Activated CD4-positive, alpha-beta T cell treated with anti-CD3 and anti-CD28 coated beads, Interleukin-2, Interleukin-6, amounts not matched to agents 100 ng/mL and 50 ng/mL, durations not matched to agents 16 hours and 8 hours (primary cell): Measurements from ENCODE around the gene IMP3.
"Not testable (repeated sequence)": the region's sequence is repeated elsewhere in the genome, so short reads cannot be mapped to it uniquely, and the experiment has no call there.

Source experiments
- DNase-seq: peaks from one replicate; pipeline ENCODE4 v3.0.0-alpha.2; 2020

The IMP3 gene, protein sequence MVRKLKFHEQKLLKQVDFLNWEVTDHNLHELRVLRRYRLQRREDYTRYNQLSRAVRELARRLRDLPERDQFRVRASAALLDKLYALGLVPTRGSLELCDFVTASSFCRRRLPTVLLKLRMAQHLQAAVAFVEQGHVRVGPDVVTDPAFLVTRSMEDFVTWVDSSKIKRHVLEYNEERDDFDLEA

DNA sequence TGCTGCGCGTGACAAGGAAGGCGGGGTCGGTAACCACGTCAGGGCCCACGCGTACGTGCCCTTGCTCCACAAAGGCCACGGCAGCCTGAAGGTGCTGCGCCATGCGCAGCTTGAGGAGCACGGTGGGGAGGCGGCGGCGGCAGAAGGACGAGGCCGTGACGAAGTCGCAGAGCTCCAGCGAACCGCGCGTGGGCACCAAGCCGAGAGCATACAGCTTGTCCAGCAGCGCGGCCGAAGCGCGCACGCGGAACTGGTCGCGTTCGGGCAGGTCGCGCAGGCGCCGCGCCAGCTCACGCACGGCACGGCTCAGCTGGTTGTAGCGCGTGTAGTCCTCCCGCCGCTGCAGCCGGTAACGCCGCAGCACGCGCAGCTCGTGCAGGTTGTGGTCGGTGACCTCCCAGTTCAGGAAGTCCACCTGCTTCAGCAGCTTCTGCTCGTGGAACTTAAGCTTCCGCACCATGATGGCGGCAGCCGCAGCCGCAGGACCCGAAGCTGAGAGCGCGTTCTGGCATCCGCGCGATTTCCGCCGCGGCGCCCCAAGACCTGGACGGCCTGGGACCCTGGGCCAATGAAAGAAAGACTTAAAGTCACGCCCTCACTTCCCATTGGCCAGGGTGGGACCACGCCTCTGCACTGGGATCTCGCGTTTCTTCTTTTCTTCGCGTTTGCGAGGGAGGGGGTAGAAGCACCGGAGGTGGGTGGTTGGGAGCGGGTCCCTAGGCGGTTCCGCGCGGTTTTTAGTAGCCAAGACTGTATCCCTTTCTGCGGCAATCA lies at the start of gene IMP3:
Gene IMP3, minus strand, starts transcription at position 516 of the 774 bp plus-strand sequence. Its CDS starts 56 bp downstream, at position 460.
- DNase-seq, result peak; percentile 98

DNA sequence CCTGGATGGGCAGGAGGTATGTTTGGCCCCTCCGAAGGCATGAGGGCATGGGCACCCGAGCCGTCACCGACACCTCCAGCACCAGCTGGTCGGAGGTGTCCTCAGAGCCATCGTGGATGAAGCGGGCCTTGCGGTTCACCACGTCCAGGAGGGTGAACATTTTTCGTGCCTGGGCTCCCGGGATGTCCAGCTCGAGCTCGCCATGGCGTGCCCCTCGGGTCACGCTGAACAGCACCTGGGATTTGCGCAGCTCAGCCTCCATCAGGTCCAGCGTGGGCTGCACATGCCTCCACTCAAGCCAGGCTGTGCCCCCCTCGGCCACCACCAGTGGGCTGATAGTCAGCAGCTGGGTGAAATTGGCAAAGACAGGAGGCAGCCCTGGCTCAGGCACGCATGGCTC lies 49.4 kb upstream of the IMP3 start:
- DNase-seq, result not testable (repeated sequence)

GRCh38 chr15:75688831-75689230 lies 48.8 kb upstream of the IMP3 start:
- no peak for DNase-seq

DNA sequence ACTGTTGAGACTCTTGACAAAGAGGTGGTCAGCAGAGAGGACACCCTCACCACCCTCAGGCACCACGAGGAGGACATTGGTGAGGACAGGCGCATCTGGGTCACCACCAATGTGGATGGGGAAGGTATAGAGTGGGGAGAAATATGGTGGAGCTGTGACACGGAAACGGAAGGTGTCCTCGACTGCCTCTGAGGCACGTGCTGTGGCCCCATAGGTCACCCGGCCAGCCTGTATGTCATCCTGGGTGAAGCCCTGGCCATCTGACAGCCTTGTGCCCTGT lies 48.2 kb upstream of the IMP3 start:
- DNase-seq, result no peak

DNA sequence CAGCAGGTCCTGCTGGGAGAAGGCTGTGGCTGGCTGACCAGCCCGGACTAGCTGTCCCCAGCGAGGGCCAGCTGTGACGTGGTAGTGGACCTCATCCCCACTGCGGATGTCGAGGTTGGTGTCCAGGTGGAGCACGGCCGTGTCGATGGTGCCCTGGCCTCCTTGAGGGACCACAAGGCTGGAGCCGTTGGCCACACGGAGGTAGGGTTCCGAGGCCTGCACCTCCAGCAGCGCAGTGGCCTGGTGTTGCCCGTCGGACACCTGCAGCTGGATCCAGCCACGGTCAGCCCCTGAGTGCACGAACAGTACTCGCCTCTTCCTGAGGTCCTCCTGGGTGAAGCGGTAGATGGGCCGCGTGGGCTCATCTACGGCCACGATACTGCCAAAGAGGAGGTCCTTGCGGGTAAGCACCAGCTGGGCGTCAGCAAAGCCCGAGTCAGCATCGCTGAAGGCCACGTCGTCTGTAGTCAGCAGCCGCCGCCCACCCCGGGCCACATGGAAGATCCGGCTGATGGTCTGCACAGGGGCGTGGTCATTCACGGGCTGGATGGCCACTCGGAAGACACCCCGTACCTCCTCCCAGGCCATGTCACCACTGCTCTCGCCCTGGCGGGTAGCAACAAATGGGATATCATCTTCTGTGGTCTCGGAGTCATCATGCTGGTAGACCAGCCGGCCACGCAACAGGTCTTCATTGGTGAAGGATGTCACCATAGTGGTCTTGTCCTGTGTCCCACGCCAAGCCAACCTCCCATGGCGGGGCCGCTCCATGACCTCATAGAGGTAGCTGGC lies 47.7 kb upstream of the IMP3 start:
- DNase-seq, result no peak

GRCh38 chr15:75686212-75686642 lies 46.2 kb upstream of the IMP3 start:
- DNase-seq, result peak; percentile 88

DNA sequence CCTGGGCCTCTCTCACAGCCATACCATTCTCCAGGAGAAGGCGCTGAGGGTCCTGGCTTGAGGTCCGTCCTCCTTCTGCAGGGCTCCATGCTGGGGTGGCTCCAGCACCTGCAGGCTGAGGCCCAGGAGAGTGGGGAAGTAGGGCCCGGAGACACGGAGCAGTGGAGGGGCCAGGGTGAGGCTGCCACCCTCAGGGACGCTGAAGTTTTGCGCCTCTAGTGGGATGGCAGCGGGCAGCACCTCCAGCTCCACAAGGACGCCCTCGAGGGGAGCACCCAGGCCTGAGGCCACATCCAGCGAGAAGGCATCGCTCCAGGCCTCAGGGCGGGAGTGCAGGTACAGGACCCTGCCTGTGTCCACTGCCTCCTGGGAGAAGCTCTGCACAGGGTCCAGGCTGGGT lies 45.2 kb upstream of the IMP3 start:
- DNase-seq, result no peak

GRCh38 chr15:75684648-75685047 lies 44.6 kb upstream of the IMP3 start:
- DNase-seq, result no peak

DNA sequence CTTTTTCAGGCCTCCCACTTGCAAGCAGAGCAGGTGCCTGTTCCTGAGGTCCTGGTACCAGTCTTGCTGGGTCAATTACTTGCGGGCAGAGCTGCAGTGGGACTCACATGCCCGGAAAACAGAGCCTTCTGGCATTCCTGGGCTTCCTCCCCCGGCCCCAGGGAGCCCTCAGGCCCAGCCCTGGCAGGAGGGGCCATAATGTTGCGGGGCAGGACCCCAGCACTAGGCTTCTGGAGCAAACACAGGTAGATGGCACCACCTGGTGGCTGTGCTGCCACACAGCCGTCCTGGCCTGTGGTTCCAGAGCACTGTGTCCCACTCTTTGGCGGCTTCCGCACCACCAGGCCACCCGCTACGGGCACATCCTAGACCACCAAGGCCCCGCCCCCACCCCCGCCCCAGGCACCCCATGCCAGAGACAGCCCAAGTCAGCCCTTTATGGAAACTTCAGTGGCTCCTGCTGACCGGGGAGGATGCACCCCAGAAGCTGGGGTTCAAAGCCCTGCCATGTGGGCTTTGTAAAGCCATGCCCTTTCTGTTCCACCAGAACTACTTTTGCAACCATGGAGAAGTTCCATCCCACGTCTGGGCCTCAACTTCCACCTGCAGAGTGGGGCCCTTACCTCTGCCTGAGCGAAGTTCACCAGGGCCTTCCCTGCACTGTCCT lies 43.8 kb upstream of the IMP3 start:
- peak; percentile 76 for DNase-seq

- no peak for DNase-seq
Observed at GRCh38 chr15:75682181-75683135, 42.4 kb upstream of the IMP3 start.

DNA sequence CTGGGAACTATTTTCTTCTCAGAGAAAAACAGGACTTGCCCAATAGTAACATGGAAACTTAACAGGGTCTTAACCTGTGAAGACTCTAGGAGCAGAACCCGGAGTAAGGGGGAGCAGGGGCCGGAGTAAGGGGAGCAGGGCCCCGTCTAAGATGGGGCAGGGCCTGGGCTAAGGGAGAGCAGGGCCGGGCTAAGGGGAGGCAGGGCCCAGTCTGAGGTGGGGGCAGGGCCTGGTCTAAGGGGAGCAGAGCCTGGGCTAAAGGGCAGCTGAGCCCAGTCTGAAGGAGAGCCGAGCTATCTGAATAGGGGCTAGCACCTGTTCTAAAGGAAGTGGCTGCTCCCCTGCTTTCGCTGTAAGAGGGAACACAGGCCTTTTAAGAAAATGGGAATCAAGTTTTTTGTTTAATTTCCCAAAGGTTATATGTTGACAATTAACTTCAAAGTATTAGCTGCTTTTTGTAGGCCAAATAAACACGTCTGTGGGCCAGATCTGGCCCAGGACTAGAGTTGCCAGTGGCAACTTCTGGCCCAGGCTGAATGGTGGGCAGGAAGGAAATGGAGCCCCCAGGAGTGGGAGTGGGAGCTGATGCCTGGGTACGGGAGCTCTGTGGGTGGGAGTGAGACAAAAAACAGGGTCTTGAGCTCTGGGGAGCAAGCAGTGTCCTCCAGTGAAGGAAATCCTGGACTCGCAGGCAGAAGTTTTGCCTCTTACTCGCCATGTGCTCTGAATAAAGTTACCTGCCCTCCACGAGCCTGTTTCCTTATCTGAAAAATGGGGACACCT lies 40.2 kb upstream of the IMP3 start:
- DNase-seq, result no peak

GRCh38 chr15:75678324-75678690 lies 38.3 kb upstream of the IMP3 start:
- not testable (repeated sequence) for DNase-seq

DNA sequence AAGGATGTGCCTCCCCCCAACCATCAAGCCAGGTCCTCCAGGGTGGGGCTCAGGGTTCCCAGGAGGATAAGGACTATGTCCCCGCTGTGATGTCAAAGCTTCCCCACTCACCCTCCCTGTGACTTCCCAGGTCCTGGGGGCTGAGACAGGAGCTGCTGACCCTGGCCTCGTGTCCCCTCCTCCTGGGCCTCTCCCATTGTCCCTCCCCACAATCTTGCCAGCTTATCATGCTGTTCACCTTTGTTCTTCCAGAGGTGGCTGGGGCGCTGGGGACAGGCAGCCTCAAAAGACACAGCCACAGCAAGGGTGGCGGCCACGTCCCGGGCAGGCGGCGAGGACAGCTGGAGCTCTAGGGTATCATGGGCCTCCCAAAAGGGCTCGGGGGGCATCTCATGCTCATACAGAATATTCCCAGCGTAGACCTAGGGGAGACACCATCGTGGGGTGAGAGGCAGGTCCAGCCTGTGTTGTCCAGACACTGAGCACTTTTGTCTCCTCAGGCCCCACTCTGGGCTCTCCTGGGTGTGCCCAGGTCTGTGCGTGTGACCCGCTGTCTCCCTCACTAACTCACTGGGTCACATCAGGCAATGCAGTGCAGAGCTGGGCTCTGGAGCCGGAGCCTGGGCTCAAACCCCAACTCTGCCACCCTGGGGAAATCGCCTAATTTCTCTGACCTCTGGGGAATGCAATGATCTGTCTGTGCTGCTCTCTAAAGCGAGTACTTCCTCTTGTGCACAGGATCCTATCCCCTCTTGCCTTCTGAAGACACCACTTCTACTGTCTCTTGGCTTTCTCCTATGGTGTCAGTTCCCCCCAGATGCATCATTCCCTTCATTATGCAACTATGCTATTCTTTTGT lies 37.7 kb upstream of the IMP3 start:
- no peak for DNase-seq

DNA sequence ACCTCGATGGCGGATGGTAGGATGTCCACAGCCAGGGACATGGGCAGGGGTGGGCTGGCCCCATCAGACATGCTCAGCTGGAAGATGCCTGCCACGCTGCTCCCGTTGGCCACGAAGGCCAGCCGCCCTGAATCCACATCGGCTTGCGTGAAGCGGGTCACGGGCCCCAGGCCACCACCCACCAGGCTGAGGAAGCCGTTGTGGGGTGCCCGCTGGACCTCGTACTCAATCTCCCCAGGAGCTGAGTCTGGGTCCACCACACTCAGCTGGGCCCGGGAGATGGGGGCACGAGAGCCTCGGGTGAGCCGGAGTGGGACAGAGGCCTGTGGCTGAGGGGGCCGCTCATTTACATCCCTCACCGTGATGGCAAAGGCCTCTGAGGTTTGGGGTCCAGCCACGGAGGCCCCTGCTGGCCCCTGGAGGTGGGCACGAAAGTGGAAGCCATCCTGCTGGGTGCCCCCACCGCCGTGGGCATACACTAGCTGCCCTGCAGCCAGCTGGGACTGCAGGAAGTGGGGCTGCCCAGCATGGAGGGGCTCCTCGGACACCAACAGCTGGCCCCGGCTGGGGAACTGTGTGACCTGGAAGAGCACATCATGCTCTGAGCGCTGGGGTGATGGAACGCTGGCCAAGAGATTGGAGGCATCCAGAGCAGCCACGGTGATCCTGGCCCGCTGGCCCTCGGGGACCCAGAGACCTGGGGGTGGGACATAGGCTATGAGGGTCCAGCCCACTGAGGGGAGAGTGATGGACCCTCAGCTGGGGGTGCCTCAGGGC lies 36.9 kb upstream of the IMP3 start:
- DNase-seq, result no peak

DNA sequence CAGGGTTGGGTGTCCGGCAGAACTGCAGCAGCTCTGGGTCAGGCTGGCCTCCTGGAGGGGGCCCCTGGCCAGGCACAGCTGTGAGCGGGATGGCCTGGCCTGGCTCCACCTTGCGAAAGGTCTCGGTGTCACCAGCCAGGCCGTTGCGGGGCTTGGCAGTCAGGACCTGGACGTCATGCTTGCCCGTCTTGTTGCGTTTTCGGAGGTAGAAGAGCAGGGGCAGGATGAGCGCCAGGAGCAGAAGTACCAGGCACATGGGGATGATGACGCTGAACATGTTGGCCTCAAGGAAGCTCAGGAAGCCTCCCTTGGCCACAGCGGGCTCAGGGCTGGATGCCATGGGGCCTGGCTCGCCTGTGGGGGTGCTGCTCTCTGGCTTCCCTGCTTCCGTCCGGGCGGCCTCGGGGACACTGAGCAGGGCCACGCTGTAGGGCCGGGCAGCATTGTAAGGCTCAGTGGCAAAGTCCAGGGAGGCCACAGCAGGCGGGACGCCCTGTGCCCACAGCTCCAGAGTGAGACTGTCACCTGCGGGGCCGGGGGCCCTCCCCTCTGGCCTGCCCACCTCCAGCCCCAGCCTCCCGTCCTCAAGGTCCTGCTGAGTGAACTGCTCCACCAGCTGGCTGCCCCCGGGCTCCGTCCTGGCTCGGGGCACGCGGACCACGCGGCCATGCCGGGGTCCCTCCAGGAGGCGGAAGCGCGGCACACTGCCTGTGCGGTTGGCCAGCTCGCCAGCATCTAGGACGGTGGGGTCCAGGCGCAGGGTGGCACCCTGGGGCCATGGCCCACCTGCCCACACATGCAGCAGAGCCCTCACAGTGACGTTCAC lies 35.8 kb upstream of the IMP3 start:
- DNase-seq, result no peak

DNA sequence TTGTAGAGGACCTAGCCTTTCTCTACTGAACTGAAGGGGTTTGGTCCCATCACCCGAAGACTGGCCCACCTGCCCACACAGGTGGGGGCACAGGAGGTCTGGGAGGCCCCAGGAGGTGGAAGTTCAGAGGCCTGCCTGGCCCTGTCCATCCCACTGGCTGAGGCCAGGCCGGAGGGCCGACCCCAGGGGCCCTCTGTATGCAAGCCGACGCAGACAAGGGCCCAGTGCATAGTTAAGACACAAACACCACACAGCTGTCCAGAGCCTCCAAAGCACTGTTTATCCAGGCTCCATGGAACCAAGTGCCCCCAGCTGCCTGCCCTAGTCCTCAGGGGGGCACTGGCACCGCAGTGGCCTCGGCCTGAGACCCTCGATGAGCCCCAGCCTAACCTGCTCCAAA lies 34.3 kb upstream of the IMP3 start:
- no peak for DNase-seq

GRCh38 chr15:75673426-75674235 lies 33.6 kb upstream of the IMP3 start:
- no peak for DNase-seq
